Mucosa of stomach (tissue), 1 donor: Measurements from ENCODE around the gene CDC42BPB.

ENCODE experiments used
- H3K27me3 ChIP-seq: one replicate; pipeline ENCODE4 v1.7.0; 2013; ENCODE audit warnings: mild to moderate bottlenecking, low read length; ENCODE audit not compliant: control insufficient read depth, insufficient read depth
- H3K36me3 ChIP-seq: one replicate; pipeline ENCODE4 v1.7.0; 2013; ENCODE audit warnings: low read length; ENCODE audit not compliant: control insufficient read depth, insufficient read depth
- H3K4me1 ChIP-seq: one replicate; pipeline ENCODE4 v1.7.0; 2013; ENCODE audit warnings: mild to moderate bottlenecking, low read length; ENCODE audit not compliant: control insufficient read depth, insufficient read depth
- H3K4me3 ChIP-seq: one replicate; pipeline ENCODE4 v1.7.0; 2013; ENCODE audit warnings: low read length
- H3K9ac ChIP-seq: one replicate; pipeline ENCODE4 v1.7.0; 2013; ENCODE audit warnings: mild to moderate bottlenecking, low read length, moderate library complexity
- H3K9me3 ChIP-seq: one replicate; pipeline ENCODE4 v1.7.0; 2013; ENCODE audit warnings: mild to moderate bottlenecking, low read length, moderate library complexity; ENCODE audit not compliant: control insufficient read depth
- donor health status: Pancreatic carcinoma.

Gene CDC42BPB

DNA sequence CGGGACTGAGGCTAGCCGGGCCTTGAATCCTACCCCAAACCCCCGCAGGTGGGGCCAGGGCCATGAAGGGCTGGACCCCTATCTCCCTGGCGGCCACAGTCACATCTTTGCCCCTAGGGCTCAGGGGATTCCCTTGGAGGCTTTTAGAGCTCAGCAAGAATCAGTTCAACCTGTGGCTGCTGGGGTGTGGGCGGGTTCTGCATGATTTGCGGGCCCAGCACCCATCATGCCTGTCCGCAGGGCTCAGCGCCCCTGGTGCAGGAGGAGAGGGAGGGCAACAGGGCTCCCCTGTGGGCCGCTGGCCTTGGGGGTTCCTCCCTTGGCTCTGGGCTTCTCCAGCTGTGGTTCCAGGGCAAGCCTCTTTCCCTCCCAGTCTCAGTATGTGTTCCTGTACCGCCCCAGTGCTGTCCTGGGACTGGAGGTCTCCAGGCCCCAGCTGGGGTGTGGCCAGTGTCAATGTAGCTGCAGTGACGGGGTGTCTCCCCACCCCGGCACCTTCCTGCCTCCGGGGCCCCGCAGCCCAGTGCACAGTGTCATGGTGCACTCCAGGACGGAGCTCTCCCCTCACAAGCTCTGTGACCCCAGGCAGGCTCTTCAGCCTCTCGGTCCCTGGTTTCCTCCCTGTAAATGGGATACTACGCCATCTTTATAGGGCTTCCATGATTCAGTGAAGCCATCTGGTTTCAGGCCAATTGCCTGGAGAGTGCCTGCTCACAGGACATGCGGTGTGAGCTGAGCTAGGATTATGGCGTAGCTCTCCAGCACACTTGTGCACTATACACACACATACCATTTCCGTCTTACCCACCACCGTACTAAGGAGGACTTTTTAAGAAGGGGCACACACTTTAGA is 16.8 kb upstream of the CDC42BPB start:
- no peaks in the 10 kb centered on the region for H3K36me3 ChIP-seq
- no peak overlapping the region for H3K4me3 ChIP-seq
- H3K9me3 ChIP-seq, result no peaks in the 10 kb centered on the region
- peaks cover 2% of the 10 kb centered on the region for H3K27me3 ChIP-seq
- peak overlapping the region; percentile 40 for H3K9ac ChIP-seq
- H3K4me1 ChIP-seq, result peaks cover 56% of the 10 kb centered on the region

GRCh38 chr14:103073367-103073875 is 16.1 kb upstream of the CDC42BPB start:
- Histone ChIP-seq H3K9me3 (no peaks in the 10 kb centered on the region), H3K27me3 (no peaks in the 10 kb centered on the region), H3K4me3 (no peak overlapping the region), H3K9ac (no peak overlapping the region), H3K36me3 (no peaks in the 10 kb centered on the region), H3K4me1 (peaks cover 60% of the 10 kb centered on the region)

- Histone ChIP-seq H3K4me3 (no peak overlapping the region), H3K27me3 (no peaks in the 10 kb centered on the region), H3K36me3 (no peaks in the 10 kb centered on the region), H3K9ac (no peak overlapping the region), H3K4me1 (peaks cover 67% of the 10 kb centered on the region), H3K9me3 (no peaks in the 10 kb centered on the region)
Measured at GRCh38 chr14:103072595-103073366, 15.4 kb upstream of the CDC42BPB start.

DNA sequence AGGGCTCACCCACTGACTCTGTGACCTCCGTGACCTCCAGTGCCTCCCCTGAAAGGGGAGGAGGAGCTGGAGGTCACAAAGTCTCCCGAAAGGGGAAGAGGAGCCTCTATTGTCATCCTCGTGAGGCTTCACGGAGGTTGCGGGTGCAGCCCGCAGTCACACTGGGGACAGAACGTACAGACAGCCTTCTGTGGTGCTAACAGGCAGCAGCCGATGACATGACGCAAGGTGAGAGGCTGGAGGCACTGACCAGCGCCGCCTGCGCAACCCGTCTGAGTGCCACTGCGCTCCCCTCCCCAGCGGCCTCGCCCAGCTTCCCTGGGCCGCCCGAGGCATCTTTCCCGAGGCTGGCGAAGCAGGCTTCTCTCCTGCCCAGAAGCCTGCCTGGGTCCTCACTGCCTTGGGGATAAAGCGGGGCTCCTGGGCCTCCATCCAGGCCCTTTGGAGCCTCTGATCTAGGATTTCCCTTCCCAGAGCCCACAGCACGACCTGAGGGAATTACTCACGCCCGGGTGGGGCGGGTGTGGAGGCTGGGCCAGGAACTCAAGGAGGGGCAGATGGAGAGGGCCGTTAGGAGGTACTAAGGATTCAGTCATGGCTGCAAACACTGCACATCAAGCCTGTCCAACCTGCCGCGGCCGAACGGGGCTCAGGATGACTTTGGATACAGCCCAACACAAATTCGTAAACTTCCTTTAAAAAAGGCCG is 14.3 kb upstream of the CDC42BPB start:
- H3K4me1 ChIP-seq, result peaks cover 75% of the 10 kb centered on the region

GRCh38 chr14:103070971-103071542 is 13.7 kb upstream of the CDC42BPB start:
- Histone ChIP-seq H3K9ac (no peak overlapping the region), H3K9me3 (no peaks in the 10 kb centered on the region), H3K4me3 (no peak overlapping the region), H3K36me3 (no peaks in the 10 kb centered on the region), H3K27me3 (no peaks in the 10 kb centered on the region), H3K4me1 (peaks cover 82% of the 10 kb centered on the region)

More for the DNA sequence above, 14.3 kb upstream of the CDC42BPB start:
- no peaks in the 10 kb centered on the region for H3K36me3 ChIP-seq
- H3K4me3 ChIP-seq, result no peak overlapping the region
- no peaks in the 10 kb centered on the region for H3K9me3 ChIP-seq
- H3K9ac ChIP-seq, result no peak overlapping the region
- H3K27me3 ChIP-seq, result no peaks in the 10 kb centered on the region

- no peaks in the 10 kb centered on the region for H3K36me3 ChIP-seq
- no peaks in the 10 kb centered on the region for H3K27me3 ChIP-seq
- H3K9ac ChIP-seq, result no peak overlapping the region
- H3K9me3 ChIP-seq, result no peaks in the 10 kb centered on the region
- no peak overlapping the region for H3K4me3 ChIP-seq
- peaks cover 82% of the 10 kb centered on the region for H3K4me1 ChIP-seq
Measured at GRCh38 chr14:103070263-103070885, 13.0 kb upstream of the CDC42BPB start.

DNA sequence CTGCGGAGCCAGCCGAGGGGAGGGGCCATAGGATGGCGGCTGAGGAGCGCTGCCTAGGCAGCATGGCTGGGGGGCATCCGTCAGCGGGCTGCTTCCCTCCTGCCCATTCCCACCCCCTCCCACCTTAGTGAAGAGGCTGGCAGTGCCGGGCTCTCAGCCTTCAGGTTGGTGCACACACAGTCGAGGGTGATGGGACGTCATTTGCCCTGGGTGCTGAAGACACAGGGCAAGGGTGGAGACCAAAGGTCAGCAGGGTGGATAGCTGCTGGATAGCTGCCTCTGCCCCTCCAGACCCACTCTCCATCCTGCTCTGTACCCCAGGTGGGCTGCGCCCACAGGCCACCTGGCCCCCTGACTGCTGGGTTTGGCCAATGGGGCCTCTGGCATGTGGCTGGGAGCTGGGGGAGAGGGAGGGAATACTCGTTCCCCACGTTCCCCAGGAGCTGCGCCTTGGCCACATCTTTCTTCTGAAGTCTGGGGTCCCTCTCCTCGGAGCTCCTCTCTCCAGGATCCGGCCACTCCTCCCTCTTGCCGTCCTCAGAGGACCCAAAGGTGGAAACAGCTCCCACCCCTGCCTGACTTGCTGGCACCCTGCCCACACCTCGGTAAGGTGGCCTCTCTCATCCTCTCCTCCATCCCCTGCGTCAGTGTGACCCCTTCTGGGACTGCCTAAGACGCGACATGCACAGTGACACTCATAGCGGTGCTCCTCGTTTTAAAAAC is 11.2 kb upstream of the CDC42BPB start:
- Histone ChIP-seq H3K9ac (no peak overlapping the region), H3K36me3 (no peaks in the 10 kb centered on the region), H3K4me3 (no peak overlapping the region), H3K9me3 (no peaks in the 10 kb centered on the region), H3K27me3 (no peaks in the 10 kb centered on the region), H3K4me1 (peaks cover 63% of the 10 kb centered on the region)

- peaks cover 52% of the 10 kb centered on the region for H3K4me1 ChIP-seq
- no peaks in the 10 kb centered on the region for H3K27me3 ChIP-seq
- H3K4me3 ChIP-seq, result no peak overlapping the region
- peak overlapping the region; percentile 40 for H3K9ac ChIP-seq
- H3K36me3 ChIP-seq, result no peaks in the 10 kb centered on the region
- H3K9me3 ChIP-seq, result no peaks in the 10 kb centered on the region
Measured at GRCh38 chr14:103067231-103067954, 10.0 kb upstream of the CDC42BPB start.

DNA sequence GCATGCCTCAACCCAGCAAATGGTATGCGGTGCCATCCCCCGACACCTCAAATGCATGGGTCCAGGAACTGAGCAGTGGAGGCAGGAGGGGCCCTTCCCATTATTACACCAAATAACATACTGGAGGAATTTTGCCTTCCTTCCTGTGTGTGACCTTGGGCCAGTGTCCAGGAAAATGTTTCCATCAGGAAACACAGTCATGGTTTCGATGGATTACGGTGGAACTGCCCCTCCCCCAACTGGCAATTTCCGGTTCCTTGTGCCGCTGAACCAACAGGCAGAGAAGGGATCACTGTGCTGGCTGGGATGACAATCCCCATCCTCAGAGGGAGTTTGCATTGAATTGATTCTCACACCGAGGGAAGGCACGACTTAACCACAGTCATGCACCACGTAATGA is 9.1 kb upstream of the CDC42BPB start:
- H3K36me3 ChIP-seq, result no peaks in the 10 kb centered on the region
- peaks cover 42% of the 10 kb centered on the region for H3K4me1 ChIP-seq
- no peak overlapping the region for H3K4me3 ChIP-seq
- no peaks in the 10 kb centered on the region for H3K27me3 ChIP-seq
- H3K9ac ChIP-seq, result no peak overlapping the region
- H3K9me3 ChIP-seq, result no peaks in the 10 kb centered on the region

GRCh38 chr14:103065861-103066260 is 8.5 kb upstream of the CDC42BPB start:
- Histone ChIP-seq H3K4me3 (no peak overlapping the region), H3K4me1 (peaks cover 37% of the 10 kb centered on the region), H3K36me3 (no peaks in the 10 kb centered on the region), H3K27me3 (no peaks in the 10 kb centered on the region), H3K9me3 (no peaks in the 10 kb centered on the region), H3K9ac (no peak overlapping the region)
